PC-9 (cell line): ENCODE results near the gene BLOC1S4.

ENCODE experiments used
- EZH2 ChIP-seq: fragments of 200-600 bp; sonication (generic); IDR thresholded peaks from 2 replicates; pipeline ENCODE4 v1.8.0; 2017; ENCODE audit warnings: antibody characterized with exemption, low read depth
- TF ChIP-seq, protein P1 (sequence below): fragments of 200-600 bp; sonication (generic); conservative IDR thresholded peaks from 2 replicates; pipeline ENCODE4 v1.6.1; 2017; ENCODE audit warnings: mixed run types, antibody characterized with exemption, mild to moderate bottlenecking, moderate library complexity

DNA sequence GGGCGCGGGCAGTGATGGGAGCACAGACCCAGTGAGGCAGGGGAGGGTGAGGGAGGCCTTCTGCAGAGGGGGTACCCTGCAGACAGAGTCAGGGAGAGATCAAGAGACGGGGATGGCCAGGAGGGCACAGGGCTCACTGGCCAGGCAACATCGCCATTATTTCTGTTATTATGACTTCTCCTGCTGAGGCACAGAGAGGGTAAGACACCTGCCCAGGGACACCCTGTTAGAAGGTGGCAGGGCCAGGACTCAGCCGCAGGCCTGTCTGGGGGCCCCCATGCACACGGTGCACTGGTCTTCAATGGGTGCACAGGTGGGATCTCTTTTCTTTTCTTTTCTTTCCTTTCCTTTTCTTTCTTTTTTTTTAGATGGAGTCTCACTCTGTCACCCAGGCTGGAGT, 15.8 kb downstream of the BLOC1S4 start:
- TF ChIP-seq, protein P1, sequence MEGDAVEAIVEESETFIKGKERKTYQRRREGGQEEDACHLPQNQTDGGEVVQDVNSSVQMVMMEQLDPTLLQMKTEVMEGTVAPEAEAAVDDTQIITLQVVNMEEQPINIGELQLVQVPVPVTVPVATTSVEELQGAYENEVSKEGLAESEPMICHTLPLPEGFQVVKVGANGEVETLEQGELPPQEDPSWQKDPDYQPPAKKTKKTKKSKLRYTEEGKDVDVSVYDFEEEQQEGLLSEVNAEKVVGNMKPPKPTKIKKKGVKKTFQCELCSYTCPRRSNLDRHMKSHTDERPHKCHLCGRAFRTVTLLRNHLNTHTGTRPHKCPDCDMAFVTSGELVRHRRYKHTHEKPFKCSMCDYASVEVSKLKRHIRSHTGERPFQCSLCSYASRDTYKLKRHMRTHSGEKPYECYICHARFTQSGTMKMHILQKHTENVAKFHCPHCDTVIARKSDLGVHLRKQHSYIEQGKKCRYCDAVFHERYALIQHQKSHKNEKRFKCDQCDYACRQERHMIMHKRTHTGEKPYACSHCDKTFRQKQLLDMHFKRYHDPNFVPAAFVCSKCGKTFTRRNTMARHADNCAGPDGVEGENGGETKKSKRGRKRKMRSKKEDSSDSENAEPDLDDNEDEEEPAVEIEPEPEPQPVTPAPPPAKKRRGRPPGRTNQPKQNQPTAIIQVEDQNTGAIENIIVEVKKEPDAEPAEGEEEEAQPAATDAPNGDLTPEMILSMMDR, result no peak
- no peak for TF ChIP-seq EZH2
